BLaER1 treated with 17β-estradiol and CSF1 and Interleukin-3, amounts not matched to agents 10 nM and 100 nM (cell line): ENCODE measurements around the gene RDH8.

ENCODE experiments used
- H3K27ac ChIP-seq, 11 experiments: shearing (Covaris generic); formaldehyde crosslinking; 2 replicates each; pipeline ENCODE4 v1.8.1; 2022
- H3K27me3 ChIP-seq, 11 experiments: shearing (Covaris generic); formaldehyde crosslinking; 2 replicates each; pipeline ENCODE4 v1.8.1; 2022
- H3K36me3 ChIP-seq, 11 experiments: shearing (Covaris generic); formaldehyde crosslinking; 2 replicates each; pipeline ENCODE4 v1.8.1; 2022
- H3K4me1 ChIP-seq, 10 experiments: shearing (Covaris generic); formaldehyde crosslinking; 2 replicates each; pipeline ENCODE4 v1.8.1; 2022
- H3K4me2 ChIP-seq, 11 experiments: shearing (Covaris generic); formaldehyde crosslinking; 2 replicates each; pipeline ENCODE4 v1.8.1; 2022
- H3K4me3 ChIP-seq, 10 experiments: shearing (Covaris generic); formaldehyde crosslinking; 2 replicates each; pipeline ENCODE4 v1.8.1; 2022
- H3K9ac ChIP-seq, 11 experiments: shearing (Covaris generic); formaldehyde crosslinking; 2 replicates each; pipeline ENCODE4 v1.8.1; 2022
- H3K9me3 ChIP-seq, 11 experiments: shearing (Covaris generic); formaldehyde crosslinking; replicated peaks in 1 of 11; 2 replicates each; pipeline ENCODE4 v1.8.1; 2022
- H4K20me1 ChIP-seq, 11 experiments: shearing (Covaris generic); formaldehyde crosslinking; 2 replicates each; pipeline ENCODE4 v1.8.1; 2022
- Cebpa-rat ChIP-seq, 11 experiments: shearing (Covaris generic); IDR thresholded peaks; 2 replicates each; pipeline ENCODE4 v1.8.1; 2022

RDH8 gene

DNA sequence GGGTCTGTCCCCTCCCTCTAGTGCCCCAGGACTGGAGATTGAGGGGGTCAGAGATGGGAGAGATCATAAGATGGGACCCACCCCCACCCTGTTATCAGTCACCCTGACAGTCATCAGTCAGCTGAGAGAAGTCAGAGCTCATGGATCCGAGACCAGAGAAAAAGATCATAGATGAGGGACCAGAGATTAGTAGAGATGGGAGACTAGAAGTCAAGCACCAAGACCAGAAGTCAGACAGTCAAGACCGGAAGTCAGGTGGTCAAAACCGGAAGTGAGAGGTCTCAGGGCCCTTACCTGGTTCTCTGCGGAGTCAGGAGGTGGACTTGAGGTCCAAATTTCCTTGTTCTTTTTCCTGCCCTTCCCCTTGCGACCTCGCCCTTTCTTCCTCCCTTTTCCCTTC is 10.0 kb upstream of the RDH8 start:
- Histone ChIP-seq H3K4me2 (peak overlapping the region in 6 of 11 experiments; percentile 3 to 88 (median 12); a peak in 1 of 22 replicates), H3K9ac (no peak overlapping the region), H4K20me1 (peaks cover 0 to 5% (median 0%) of the 10 kb centered on the region in 11 experiments; a peak in 2 of 22 replicates), H3K27ac (no peak overlapping the region), H3K4me1 (peaks cover 19 to 52% (median 48%) of the 10 kb centered on the region in 10 experiments), H3K9me3 (no peaks in the 10 kb centered on the region), H3K4me3 (no peak overlapping the region), H3K36me3 (no peaks in the 10 kb centered on the region), H3K27me3 (no peaks in the 10 kb centered on the region)
- TF ChIP-seq Cebpa-rat (IDR thresholded peaks at IDR 0.05): no peak

DNA sequence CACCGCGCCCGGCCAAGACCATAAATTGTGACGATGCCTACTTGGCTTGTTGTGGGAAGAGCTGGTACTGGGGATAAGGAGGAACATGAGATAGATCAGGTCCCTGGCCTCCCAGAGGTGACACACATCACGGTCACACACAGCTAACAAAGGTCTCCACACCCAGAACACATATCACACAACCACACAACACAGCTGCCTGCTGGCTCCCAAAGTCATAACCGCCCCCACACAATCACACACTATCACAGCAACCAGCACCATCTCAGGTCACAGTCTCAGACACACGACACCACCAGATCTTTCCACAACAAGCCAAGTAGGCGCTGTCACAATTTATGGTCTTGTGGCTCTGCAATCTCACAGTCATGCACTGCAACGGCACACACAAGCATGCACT is 8.7 kb upstream of the RDH8 start:
- peaks cover under 1 to 10% (median 4%) of the 10 kb centered on the region in 11 experiments; a peak in 18 of 22 replicates for H3K27me3 ChIP-seq
- H3K27ac ChIP-seq: no peak overlapping the region
- no peak for TF ChIP-seq Cebpa-rat (IDR thresholded peaks at IDR 0.05)
- H3K4me3 ChIP-seq: no peak overlapping the region
- no peaks in the 10 kb centered on the region for H3K36me3 ChIP-seq
- no peaks in the 10 kb centered on the region for H3K9me3 ChIP-seq
- peak overlapping the region in 4 of 11 experiments; percentile 71 to 92 (median 86); a peak in 8 of 22 replicates for H3K4me2 ChIP-seq
- peaks cover 24 to 63% (median 58%) of the 10 kb centered on the region in 10 experiments for H3K4me1 ChIP-seq
- peaks cover 0 to 12% (median 0%) of the 10 kb centered on the region in 11 experiments; a peak in 2 of 22 replicates for H4K20me1 ChIP-seq
- H3K9ac ChIP-seq: no peak overlapping the region

DNA sequence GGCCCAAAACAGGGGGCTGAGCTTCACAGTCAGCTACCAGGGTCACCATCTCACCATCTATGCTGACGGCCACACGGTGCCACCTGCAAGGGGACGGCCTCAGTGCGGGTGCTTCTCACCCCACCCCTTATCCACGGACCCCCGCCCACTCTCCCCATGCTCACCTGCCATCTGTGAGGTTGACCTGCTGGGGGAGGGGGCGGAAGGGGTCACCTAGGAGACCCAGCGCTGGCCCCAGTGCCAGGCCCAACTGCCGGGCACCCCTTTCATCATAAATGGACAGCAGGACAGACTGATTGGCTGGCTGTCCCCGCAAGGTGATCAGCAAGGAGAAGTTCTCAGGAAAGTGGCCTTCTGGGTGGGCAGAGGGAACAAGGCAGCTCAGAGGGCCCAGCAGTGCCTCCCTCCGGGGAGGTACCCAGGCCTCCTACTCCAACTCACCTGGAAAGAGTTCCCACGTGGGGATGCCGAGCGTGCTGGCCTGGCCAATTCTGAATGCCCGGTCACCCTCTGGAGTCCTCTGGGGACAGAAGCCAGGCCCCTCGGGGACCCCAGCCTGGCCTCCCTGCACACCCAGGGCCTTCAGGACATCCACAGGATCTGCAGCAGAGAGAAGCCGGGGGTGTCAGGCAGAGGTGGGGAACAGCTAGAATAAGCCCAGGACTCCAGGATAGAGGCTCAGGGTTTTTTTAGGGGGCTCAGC is 7.5 kb upstream of the RDH8 start:
- no peaks in the 10 kb centered on the region for H3K9me3 ChIP-seq
- no peaks in the 10 kb centered on the region for H3K36me3 ChIP-seq
- H3K27ac ChIP-seq: peak overlapping the region in 4 of 11 experiments; percentile 3 to 66 (median 32); a peak in 8 of 22 replicates
- peak overlapping the region; percentile 51 to 92 (median 72) for H3K4me2 ChIP-seq
- H4K20me1 ChIP-seq: peaks cover 0 to 16% (median 0%) of the 10 kb centered on the region in 11 experiments; a peak in 2 of 22 replicates
- H3K4me1 ChIP-seq: peaks cover 24 to 65% (median 58%) of the 10 kb centered on the region in 10 experiments
- TF ChIP-seq Cebpa-rat (IDR thresholded peaks at IDR 0.05): no peak
- H3K27me3 ChIP-seq: peaks cover 11 to 22% (median 16%) of the 10 kb centered on the region in 11 experiments
- peak overlapping the region in 7 of 11 experiments; percentile 6 to 53 (median 11); a peak in 8 of 22 replicates for H3K9ac ChIP-seq
- no peak overlapping the region for H3K4me3 ChIP-seq

DNA sequence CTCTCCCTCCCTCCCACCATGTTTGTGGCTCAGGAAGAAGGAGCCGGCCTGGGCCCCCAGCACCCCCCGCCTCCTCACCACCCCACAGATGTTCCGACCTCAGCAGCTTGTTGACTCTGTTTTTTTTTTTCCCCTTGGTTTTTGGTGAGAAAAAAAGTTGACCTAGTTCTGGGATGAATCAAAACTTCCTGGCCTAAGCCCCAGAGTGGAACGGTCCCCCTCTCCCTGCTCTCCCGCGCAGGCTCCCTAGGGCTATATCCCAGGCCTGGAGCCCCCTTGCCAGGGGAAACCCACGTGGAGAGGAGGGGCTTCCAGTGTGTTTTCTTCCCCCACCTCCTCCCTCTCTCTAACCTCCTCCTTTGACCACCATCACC is 7.0 kb upstream of the RDH8 start:
- H3K4me2 ChIP-seq: peak overlapping the region; percentile 51 to 92 (median 72)
- no peak for TF ChIP-seq Cebpa-rat (IDR thresholded peaks at IDR 0.05)
- peaks cover 16 to 27% (median 21%) of the 10 kb centered on the region in 11 experiments for H3K27me3 ChIP-seq
- peak overlapping the region in 6 of 11 experiments; percentile 4 to 66 (median 22); a peak in 10 of 22 replicates for H3K27ac ChIP-seq
- H3K9me3 ChIP-seq: no peaks in the 10 kb centered on the region
- H4K20me1 ChIP-seq: peaks cover 0 to 20% (median 0%) of the 10 kb centered on the region in 11 experiments; a peak in 2 of 22 replicates
- H3K4me3 ChIP-seq: no peak overlapping the region
- peak overlapping the region in 6 of 11 experiments; percentile 7 to 53 (median 22); a peak in 10 of 22 replicates for H3K9ac ChIP-seq
- no peaks in the 10 kb centered on the region for H3K36me3 ChIP-seq
- peaks cover 24 to 65% (median 58%) of the 10 kb centered on the region in 10 experiments for H3K4me1 ChIP-seq

DNA sequence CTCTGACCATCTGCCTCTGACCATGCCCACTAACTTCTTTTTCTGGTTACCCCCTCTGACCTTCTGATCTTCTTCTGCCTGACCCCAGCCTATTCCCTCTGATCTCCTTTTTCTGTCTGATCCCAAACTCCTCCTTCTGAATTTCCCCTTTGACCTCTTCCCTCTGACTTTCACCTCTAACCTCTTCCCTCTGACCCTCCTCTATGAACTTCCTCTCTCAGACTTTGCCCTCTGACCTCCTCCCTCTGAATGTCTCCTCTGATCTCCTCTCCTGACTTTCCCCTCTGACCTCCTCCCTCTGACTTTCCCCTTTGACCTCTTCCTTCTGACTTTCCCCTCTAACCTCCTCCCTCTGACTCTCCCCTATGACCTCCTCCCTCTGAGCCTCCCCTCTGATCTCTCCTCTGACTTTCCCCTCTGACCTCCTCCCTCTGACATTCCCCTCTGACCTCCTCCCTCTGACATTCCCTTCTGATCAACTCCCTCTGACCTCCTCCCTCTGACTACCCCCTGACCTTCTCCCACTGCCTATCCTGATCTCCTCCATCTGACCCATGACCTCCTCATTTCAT is 6.4 kb upstream of the RDH8 start:
- peaks cover 21 to 32% (median 27%) of the 10 kb centered on the region in 11 experiments for H3K27me3 ChIP-seq
- no peaks in the 10 kb centered on the region for H3K36me3 ChIP-seq
- peaks cover 0 to 20% (median 0%) of the 10 kb centered on the region in 11 experiments; a peak in 3 of 22 replicates for H4K20me1 ChIP-seq
- H3K9ac ChIP-seq: peak overlapping the region in 5 of 11 experiments; percentile 11 to 53 (median 34); a peak in 7 of 22 replicates
- H3K9me3 ChIP-seq: no peaks in the 10 kb centered on the region
- no peak overlapping the region for H3K4me3 ChIP-seq
- H3K27ac ChIP-seq: peak overlapping the region in 6 of 11 experiments; percentile 4 to 66 (median 22); a peak in 9 of 22 replicates
- TF ChIP-seq Cebpa-rat (IDR thresholded peaks at IDR 0.05): no peak
- H3K4me2 ChIP-seq: peak overlapping the region in 10 of 11 experiments; percentile 43 to 92 (median 78); a peak in 19 of 22 replicates
- peaks cover 24 to 66% (median 59%) of the 10 kb centered on the region in 10 experiments for H3K4me1 ChIP-seq

DNA sequence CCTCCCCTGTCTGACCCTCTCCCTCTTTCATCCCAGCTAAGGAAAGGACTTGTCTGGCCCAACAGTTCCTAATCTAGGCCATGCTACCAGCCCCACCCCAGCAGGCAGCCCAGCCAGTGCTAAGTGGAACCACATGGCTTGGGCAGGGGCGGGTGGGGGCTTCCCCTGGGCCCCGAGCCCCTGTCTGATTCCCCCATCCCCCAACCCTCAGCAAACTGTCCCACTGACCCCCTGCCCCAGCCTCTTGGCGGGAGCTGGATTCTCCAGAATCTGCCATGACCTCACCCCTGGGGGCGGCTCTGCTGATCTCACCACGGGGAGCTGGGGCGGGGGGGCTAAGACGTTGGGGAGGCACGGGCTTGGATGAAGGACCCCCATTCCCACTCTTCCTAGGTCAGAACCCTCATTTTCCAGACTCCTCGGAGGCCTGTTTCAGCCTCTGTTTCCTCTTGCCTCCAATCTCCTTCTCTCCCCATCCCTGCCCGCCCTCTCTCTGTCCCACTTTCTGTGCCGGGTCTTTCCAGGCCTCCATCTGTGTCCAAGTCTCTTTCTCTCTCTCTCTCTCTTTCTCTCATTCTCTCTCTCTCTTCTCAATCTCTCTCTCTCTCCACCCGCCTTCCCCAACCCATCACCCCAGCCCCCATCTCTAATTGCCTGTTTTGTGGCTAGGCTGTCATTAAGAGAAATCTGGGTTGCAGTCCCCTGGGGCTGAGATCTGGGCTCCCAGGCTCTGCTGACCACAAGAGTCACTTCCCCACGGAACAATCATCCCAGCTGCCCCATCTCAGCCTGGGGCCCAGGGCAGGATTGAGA is 5.7 kb upstream of the RDH8 start:
- peaks cover 0 to 20% (median 0%) of the 10 kb centered on the region in 11 experiments; a peak in 3 of 22 replicates for H4K20me1 ChIP-seq
- H3K4me2 ChIP-seq: peak overlapping the region; percentile 22 to 92 (median 72)
- TF ChIP-seq Cebpa-rat (IDR thresholded peaks at IDR 0.05): no peak
- H3K27ac ChIP-seq: peak overlapping the region in 2 of 11 experiments; percentile 58 to 66; a peak in 2 of 22 replicates
- no peaks in the 10 kb centered on the region for H3K36me3 ChIP-seq
- peaks cover 24 to 69% (median 61%) of the 10 kb centered on the region in 10 experiments for H3K4me1 ChIP-seq
- no peak overlapping the region for H3K9ac ChIP-seq
- H3K9me3 ChIP-seq: no peaks in the 10 kb centered on the region
- H3K27me3 ChIP-seq: peaks cover 23 to 39% (median 32%) of the 10 kb centered on the region in 11 experiments
- no peak overlapping the region for H3K4me3 ChIP-seq

DNA sequence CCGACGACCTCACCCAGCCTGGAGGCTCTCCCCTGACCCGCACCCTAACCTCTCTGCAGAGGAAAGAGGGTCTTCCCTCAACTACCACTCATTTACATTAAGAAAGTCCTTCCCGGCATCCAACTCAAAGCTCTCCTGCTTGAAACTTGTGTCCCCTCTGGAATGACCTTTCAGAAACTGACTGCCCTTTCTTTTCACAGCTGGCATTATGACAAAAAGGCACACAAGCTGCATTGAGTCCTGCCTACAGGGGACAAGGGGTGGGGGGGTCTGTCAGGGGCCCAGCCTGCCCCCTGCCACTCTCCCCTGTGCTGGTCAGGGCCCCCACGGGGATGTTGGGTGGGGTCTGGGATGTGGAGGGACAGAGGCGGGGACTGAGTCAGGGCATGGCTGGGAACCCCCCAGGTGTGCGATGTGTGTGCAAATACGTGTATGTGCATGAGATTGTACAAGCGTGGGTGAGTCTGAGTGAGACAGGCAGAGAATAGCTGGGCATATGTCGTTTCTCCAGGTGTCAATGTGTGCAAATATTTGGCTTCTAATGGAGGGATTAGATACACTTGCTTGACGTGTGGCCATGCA is 5.0 kb upstream of the RDH8 start:
- Histone ChIP-seq H3K36me3 (no peaks in the 10 kb centered on the region), H3K4me1 (peaks cover 24 to 68% (median 59%) of the 10 kb centered on the region in 10 experiments), H3K9ac (no peak overlapping the region), H3K4me2 (peak overlapping the region; percentile 22 to 92 (median 72)), H3K9me3 (no peaks in the 10 kb centered on the region), H4K20me1 (peaks cover 0 to 20% (median 0%) of the 10 kb centered on the region in 11 experiments; a peak in 3 of 22 replicates), H3K27ac (no peak overlapping the region), H3K4me3 (no peak overlapping the region), H3K27me3 (peaks cover 23 to 39% (median 32%) of the 10 kb centered on the region in 11 experiments)
- no peak for TF ChIP-seq Cebpa-rat (IDR thresholded peaks at IDR 0.05)

DNA sequence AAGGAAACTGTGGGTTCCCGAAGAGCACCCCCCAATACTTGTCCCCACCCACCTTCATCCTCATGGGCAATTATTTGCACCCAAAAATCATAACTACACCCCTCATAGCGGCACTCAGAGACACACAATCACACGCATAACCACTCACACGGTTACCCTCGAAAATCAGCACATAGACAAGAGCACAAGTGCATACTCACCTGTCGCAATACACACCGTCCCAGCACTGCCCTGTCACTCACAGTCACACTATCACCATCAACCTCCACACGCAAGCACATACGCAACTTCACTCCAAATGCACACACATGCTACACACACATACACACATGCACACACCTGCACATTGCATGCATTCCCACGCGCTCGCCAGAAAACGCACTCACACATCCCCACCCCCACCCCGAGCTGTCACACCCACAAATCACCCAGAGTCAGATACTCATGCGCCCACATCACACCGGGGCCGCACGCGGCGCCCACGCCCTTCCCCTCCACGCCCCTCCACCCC is 3.5 kb upstream of the RDH8 start:
- no peak overlapping the region for H3K4me3 ChIP-seq
- no peak for TF ChIP-seq Cebpa-rat (IDR thresholded peaks at IDR 0.05)
- peaks cover 23 to 39% (median 32%) of the 10 kb centered on the region in 11 experiments for H3K27me3 ChIP-seq
- no peaks in the 10 kb centered on the region for H3K9me3 ChIP-seq
- no peak overlapping the region for H3K9ac ChIP-seq
- peaks cover 24 to 59% (median 47%) of the 10 kb centered on the region in 10 experiments for H3K4me1 ChIP-seq
- H3K4me2 ChIP-seq: no peak overlapping the region
- H3K27ac ChIP-seq: no peak overlapping the region
- H4K20me1 ChIP-seq: peaks cover 0 to 25% (median 0%) of the 10 kb centered on the region in 11 experiments; a peak in 3 of 22 replicates
- no peaks in the 10 kb centered on the region for H3K36me3 ChIP-seq
